ENCODE measurements around the gene CCDC61. TPM values are rescaled to one million over a fixed set of nuclear protein-coding genes. Genes with fewer than 3 reads are reported as not detected.

Gene CCDC61
- total RNA-seq, 2 donors from 2014 or later: 14.7 to 16.9 TPM

DNA sequence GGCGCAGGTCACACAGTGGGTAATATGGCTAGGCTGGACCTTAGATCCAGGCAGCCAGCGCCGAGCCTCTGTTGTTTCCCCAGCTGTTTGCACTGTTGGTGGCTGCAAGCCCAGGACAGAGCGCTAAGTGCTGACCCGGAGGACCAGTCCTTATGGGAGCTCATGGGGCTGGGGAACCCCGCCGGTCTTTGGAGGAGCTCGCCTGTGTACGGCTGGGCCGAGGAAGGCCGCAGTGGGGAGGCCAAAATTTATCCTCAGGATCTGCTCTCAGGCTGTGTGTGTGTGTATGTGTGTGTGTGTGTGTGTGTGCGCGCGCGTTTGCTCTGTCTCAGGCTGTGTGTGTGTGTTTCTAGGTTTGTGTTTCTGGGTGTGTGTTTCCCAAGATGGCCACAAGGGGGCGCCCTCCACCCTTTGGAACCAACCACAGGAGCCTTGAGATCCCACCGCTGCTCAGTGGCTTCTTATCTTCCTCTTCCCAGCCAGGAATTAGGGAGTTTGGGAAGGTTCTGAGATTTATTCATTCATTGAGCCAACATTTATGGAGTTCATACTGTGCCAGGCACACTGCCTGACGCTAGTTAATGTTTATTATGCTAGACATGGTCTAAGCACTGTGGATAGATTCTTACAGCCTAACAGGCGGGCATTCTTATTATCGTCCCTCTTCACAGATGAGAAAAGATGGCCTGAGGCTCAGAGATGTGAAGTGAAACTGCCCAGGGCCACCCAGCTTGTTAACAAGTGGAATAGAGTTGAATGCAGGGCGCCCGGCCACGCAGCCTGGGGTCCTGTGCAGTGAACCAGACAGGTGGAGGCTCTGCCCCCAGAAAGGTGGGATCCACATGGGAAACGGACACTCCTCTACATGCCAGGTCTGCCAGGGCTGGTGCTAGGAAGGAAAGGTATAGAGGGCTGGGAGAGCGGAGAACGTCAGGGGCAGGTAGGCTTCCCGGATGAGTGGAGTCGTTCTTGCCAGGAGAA is 14.6 kb downstream of the CCDC61 start:
- ATAC-seq (ENCODE audit: insufficient number of reproducible peaks, low FRiP score, low read depth) (no peak), DNase-seq (ENCODE audit: low spot score) (no peak)
- Histone ChIP-seq H3K4me1 (ENCODE audit: control insufficient read depth in 1 of 2, low read depth in 2 of 2) (peaks cover 3 to 4% of the 10 kb centered on the region in 2 donors), H3K9me3 (no peaks in the 10 kb centered on the region), H3K4me3 (no peak overlapping the region), H3K27ac (no peak overlapping the region), H3K36me3 (peaks cover 4% of the 10 kb centered on the region), H3K27me3 (replicated peaks; ENCODE audit: insufficient read depth) (peaks cover 7% of the 10 kb centered on the region)
- TF ChIP-seq, protein P1, sequence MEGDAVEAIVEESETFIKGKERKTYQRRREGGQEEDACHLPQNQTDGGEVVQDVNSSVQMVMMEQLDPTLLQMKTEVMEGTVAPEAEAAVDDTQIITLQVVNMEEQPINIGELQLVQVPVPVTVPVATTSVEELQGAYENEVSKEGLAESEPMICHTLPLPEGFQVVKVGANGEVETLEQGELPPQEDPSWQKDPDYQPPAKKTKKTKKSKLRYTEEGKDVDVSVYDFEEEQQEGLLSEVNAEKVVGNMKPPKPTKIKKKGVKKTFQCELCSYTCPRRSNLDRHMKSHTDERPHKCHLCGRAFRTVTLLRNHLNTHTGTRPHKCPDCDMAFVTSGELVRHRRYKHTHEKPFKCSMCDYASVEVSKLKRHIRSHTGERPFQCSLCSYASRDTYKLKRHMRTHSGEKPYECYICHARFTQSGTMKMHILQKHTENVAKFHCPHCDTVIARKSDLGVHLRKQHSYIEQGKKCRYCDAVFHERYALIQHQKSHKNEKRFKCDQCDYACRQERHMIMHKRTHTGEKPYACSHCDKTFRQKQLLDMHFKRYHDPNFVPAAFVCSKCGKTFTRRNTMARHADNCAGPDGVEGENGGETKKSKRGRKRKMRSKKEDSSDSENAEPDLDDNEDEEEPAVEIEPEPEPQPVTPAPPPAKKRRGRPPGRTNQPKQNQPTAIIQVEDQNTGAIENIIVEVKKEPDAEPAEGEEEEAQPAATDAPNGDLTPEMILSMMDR (IDR thresholded peaks at IDR 0.05): peak; percentile 88

DNA sequence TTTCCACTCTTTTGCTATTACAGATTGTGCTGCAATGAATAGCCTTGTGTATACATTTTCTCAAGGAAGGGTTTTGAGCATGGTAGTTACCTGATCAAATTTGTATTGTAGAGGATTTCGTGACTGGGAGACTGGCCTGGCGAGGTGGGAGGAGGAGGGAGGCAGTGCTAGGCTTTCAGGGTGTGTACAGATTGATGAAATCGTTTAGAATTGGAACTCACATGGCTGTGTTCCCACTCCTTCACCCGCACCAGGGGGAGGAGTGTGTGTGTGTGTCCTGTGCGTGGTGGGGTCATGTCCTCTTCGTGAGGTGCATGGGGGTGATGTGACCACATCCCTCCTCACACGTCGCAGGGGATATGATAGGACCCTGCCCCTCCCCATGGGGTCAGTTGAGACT is 19.3 kb downstream of the CCDC61 start:
- Histone ChIP-seq H3K4me3 (no peak overlapping the region), H3K4me1 (ENCODE audit: control insufficient read depth in 1 of 2, low read depth in 2 of 2) (peaks cover 19 to 22% of the 10 kb centered on the region in 2 donors), H3K36me3 (no peaks in the 10 kb centered on the region), H3K9me3 (no peaks in the 10 kb centered on the region), H3K27me3 (replicated peaks; ENCODE audit: insufficient read depth) (peaks cover 7% of the 10 kb centered on the region), H3K27ac (no peak overlapping the region)
- no peak for DNase-seq (ENCODE audit: low spot score)
- TF ChIP-seq, protein P1 (IDR thresholded peaks at IDR 0.05): no peak
- ATAC-seq (ENCODE audit: insufficient number of reproducible peaks, low FRiP score, low read depth): no peak

DNA sequence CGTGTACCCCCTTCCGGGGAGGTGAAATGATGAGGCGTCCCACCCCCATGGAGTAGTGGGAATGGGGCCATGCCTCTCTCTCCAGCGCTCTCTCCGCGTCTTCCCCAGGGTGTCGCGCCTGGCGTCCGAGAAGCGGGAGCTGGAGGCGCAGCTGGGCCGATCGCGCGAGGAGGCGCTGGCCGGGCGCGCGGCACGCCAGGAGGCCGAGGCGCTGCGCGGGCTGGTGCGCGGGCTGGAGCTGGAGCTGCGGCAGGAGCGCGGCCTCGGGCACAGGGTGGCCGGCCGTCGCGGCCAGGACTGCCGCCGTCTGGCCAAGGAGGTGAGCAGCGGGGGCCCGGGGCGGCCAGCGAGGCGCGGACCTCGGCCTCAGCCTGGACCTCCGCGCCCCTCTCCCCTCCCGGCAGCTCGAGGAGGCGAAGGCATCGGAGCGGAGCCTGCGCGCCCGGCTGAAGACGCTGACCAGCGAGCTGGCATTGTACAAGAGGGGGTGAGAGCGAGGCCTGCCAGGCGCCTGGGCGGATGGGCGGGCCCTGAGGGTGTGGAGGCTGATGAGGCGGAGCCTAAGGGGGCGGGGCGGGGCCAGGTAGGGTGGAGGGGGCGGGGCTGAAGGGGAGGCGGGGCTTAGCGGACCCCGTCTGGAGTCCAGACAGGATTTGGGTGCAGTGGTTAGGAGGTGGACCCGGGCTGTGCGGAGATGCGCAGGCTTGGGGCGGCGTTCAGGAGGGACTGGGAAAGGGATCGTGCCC is 19.8 kb downstream of the CCDC61 start:
- ATAC-seq (ENCODE audit: insufficient number of reproducible peaks, low FRiP score, low read depth) (no peak), DNase-seq (ENCODE audit: low spot score) (no peak)
- TF ChIP-seq, protein P1 (IDR thresholded peaks at IDR 0.05): no peak
- Histone ChIP-seq H3K4me1 (ENCODE audit: control insufficient read depth in 1 of 2, low read depth in 2 of 2) (peaks cover 19 to 22% of the 10 kb centered on the region in 2 donors), H3K27ac (no peak overlapping the region), H3K27me3 (replicated peaks; ENCODE audit: insufficient read depth) (peaks cover 7% of the 10 kb centered on the region), H3K4me3 (peak overlapping the region; percentile 98), H3K9me3 (no peaks in the 10 kb centered on the region), H3K36me3 (no peaks in the 10 kb centered on the region)

DNA sequence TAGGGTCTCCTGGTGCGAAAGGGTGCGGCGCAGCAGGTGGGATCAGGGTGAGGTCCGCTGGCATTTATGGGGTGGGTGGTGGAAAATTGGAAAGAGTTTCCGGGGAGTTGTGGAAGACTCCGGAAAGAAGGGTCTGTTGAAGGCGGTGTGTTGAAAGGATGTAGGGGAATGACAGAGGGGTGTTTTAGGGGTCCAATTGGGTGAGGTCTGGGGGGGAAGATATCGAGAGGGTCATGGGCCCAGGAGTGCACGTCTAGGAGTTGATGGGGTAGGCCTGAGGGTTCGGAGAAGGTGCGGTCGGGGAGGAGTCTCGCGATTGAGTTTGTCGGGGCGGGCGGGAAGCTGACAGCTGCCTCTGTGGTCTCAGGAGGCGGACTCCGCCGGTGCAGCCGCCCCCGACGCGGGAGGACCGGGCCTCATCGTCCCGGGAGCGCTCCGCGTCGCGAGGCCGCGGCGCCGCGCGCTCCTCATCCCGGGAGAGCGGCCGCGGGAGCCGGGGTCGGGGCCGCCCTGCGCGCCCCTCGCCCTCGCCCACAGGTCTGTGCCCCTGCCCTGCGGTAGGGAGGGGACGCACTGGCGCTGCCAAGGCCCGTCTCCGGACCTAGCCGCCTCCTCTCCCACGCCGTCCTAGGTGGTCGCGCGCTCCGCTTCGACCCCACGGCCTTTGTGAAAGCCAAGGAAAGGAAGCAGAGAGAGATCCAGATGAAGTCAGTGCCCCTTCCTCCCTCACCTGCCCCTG is 20.6 kb downstream of the CCDC61 start:
- DNase-seq (ENCODE audit: low spot score) (no peak), ATAC-seq (ENCODE audit: insufficient number of reproducible peaks, low FRiP score, low read depth) (no peak)
- Histone ChIP-seq H3K9me3 (no peaks in the 10 kb centered on the region), H3K36me3 (no peaks in the 10 kb centered on the region), H3K4me3 (peak overlapping the region; percentile 98), H3K27me3 (replicated peaks; ENCODE audit: insufficient read depth) (peaks cover 7% of the 10 kb centered on the region), H3K27ac (no peak overlapping the region), H3K4me1 (ENCODE audit: control insufficient read depth in 1 of 2, low read depth in 2 of 2) (peaks cover 19 to 22% of the 10 kb centered on the region in 2 donors)
- TF ChIP-seq, protein P1 (IDR thresholded peaks at IDR 0.05): no peak

Measured in thoracic aorta (tissue), 2 donors.